Cerebellar cortex (tissue), 1 donor: ENCODE measurements around the gene MAGI3.

Experiments
- DNase-seq: peaks from one replicate; pipeline ENCODE4 v3.0.0-alpha.2; 2015; ENCODE audit warnings: low spot score

MAGI3 gene

DNA sequence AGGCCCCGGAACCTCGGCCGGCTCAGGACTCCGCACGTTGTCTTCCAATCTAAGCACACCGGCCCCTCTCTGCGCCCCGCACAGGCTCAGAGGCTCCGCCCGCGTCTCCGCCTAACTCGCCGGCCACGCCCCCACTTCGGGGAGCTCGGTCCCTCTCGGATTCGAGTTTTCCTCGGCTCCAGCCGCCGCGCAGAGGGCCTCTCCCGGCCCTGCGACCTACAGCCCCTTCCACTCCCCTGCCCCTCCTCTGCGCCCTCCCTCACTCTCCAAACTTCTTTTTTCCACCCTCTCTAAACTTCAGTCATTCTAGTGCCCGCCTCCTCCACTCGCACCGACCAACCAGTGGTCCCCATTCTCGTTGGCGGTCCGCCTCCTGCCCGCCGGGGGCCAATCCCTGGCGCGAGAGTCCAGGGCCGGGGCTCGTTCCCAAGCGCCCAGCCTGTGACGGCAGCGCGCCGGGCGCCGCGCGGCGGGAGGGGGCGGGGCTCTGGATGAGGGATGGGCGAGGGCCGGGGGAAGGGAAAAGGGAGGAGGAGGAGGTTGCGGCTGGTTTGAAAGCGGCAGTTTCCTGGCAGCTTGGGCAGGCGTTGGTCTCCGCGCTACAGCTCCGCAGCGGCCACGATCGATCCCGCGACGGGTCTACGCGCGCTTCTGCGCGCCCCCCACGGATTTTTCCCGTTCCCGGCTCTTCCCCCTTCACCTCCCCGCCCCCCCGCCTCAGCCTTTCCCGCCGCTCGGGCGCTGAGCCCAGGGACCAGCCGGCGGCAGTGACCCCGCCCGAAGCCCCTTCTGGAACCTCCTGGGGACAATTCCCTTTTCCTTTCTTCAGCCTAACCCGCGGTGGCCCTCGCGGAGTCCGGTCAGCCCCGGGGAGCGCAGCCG lies at the start of gene MAGI3:
TSS of gene MAGI3 (plus strand) at position 563 of the 882 bp plus-strand sequence. CDS start 519 bp downstream, outside the sequence.
- DNase-seq = peak; percentile 97

- DNase-seq = no peak
These were observed 36.7 kb upstream of the MAGI3 start for GRCh38 chr1:113353580-113353979.

GRCh38 chr1:113363935-113364334 lies 26.4 kb upstream of the MAGI3 start:
- no peak for DNase-seq

- DNase-seq = no peak
These were observed 21.3 kb upstream of the MAGI3 start for GRCh38 chr1:113369040-113369439.

DNA sequence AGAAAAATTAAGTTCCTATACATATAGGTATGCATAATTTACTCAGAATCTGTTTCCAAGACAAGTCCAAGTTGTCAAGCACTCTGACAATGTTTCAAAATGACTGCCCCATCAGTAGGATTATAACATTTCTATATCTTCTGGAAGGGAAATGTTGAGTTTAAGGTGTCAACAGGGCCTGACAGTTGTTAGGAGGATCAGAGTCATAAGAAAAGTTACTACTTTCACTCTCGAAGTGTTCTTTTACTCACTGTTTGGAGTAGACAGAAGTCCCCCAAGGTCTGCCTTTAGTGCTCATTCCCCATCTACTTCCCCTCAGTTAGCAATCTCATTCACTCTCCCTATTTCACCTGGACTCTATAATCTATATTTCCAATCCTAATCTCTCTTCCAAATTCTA lies 20.6 kb upstream of the MAGI3 start:
- DNase-seq = no peak

- DNase-seq = no peak
These were observed 19.4 kb upstream of the MAGI3 start for GRCh38 chr1:113370868-113371267.

GRCh38 chr1:113372546-113372945 lies 17.8 kb upstream of the MAGI3 start:
- DNase-seq = no peak

DNA sequence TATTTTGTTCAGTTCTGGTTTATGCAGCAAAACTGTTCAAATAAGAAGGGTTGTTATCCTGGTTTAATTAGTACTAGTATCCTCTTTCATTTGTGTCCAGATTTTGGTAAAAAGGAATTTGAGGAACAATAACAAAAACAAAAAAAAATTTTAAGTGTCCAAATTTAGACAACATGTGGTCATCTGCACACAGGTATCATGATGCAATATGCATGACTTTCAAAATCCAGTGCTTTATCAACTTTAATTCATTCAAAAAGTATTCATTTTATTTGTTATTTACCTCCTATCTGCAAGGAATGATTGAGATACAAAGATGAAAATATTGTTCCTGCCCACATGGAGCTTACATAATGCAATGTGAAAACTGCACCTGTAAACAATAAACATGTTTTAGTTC lies 16.7 kb upstream of the MAGI3 start:
- no peak for DNase-seq

DNA sequence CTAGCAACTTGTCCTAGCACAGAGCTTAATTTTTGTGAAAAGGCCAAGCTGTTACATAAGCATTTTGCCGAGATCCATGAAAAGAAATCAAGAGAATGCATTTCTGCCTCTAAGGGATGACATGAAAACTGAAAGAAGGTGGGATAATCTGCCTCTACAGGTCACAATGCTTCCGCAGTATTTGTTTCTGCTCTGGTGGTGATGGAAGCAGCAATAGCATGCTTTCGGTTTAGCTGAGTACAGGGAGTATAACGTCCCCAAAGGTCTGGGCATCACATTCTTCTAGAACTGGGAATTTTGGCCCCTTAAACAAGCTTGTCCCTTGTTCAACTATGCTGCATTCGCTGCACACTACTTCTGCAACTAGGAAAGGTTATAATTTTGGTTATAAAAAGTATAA lies 14.4 kb upstream of the MAGI3 start:
- DNase-seq = no peak

DNA sequence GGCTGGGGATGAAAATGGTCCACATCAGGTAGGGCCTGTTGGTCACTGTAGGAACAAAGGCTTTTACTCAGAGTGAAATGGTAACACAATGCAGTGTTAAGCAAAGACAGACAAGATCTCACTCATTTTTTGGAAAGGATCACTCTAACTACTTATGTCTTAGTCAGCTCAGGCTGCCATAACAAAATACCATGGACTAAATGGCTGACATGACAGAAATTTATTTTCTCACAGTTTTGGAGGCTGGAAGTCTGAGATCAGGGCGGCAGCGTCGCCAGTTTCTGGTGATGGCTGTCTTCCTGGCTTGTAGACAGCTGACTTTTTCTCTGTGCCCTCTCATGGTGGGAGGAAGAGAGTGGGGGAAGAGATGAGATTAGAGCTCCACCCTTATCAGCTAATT lies 10.2 kb upstream of the MAGI3 start:
- DNase-seq = no peak

DNA sequence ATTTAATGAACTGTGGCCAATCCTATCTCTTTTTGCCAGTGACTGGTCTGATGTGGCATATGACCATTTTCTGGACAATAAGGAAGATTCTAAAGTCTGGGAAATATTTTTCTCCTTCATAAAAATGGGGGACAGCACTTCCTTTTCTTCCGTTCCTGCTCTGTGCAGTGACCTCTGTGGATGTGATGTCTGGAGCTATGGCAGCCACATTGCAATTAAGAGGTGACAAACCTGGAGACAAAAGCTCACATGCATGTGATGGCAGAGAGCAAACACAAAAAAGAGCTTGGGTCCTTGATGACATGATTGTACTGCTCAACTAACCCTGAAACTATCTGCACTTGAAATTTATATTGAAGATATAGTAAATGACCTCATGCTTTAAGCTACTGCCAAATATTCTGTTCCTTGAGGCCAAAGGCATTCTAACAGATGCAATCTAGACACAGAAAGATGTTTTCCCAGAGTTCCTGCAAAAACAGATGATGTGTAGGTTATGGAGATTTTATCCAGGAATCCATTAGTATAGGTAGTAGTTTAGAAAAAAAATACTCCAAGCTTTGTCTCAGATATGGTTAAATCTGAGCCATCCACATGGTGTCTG lies 2.2 kb upstream of the MAGI3 start:
- DNase-seq = no peak

DNA sequence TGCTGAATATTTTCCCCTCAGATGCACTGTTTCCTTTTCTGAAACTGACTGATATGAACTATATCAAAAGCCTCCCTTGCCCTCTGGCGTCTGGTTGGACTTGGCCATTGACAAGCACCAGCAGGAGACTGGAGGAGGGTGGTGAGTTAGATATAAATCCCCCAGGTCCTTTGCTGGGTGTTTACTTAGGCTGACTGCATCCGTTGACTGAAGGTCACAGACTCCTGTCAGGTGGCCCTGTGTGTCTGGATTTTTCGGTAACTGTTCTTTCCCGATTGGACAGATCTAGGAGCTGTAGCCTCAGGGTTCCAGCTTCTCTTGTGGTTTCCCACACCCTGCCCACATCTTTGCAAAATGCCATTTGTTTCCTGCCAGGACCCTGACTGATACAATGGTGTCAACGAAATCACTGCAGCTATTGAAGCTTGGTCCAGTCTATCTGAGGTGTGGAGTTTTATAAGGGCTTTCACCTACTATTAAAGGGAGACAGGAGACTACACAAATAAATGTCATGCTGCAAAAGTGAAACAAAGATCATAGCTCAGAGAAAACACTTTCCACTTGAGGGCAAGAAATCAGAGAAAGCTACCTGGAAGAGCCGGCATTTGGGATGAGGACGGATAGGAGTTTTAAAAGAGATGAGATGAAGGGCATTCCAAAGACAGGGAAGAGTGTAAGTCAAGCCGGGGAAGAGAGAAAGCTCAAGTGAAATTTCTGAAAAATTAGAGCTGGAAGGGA lies 1.5 kb upstream of the MAGI3 start:
- no peak for DNase-seq

GRCh38 chr1:113389359-113389952 lies 859 bp upstream of the MAGI3 start:
- peak; percentile 23 for DNase-seq

GRCh38 chr1:113390871-113391648 lies 745 bp downstream of the MAGI3 start:
- DNase-seq = peak; percentile 32

DNA sequence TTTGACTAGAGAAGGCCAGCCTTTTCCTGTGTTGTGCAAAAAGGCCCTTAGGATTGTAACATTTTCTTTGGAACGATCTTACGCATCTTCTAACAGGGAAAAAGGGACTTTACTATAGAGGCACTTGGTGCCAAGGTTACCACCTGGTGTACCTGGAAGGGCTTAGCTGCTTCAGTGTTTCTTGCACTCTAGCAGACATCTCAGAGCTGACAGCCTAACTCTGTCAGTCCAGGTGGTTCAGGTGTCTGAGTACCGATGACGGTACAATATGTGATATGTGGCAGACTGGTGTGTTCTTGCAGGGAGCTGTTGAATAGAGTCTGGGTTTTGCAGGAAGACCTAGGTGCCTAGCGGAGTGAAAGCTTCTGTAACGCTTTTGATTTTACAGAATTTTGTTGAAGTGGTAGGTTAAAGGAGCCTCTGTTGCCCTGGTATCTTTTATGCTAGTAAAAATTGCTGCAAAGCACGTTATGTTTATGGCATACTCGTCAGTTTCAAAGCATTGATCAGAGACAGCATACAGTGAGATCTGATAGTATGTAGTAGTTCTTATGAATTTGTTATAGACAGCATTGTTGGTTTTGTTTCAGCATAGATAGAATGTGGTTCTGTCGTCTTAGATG lies 1.4 kb downstream of the MAGI3 start:
- peak; percentile 75 for DNase-seq

DNA sequence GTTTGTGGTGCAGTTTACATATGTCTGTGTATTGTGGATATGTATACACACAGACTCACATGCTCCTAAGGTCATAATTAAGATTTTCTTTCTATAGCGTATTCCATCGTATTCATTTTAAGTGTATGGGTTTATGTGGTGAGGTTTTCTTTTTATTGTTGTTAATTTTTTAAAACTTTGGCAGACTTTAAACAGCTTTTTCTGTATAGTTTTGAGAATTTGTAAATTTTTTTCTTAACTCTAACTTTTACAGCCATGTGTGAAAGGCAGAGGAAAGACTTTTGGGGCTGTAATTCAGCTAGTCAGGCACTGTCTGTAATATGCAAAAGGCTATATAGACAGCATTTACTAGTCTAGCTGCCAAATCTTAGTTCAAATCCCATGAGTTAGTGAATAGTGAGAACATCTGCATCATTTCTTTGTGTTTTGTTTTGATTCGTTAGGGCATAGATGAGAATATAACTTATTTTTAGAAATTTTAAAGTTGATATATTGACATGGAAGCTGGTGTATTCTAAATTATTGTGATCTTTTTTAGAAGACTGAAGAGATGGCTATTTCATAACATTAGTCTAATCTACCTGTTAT lies 2.3 kb downstream of the MAGI3 start:
- no peak for DNase-seq

- no peak for DNase-seq
These were observed 3.9 kb downstream of the MAGI3 start for GRCh38 chr1:113394043-113394862.

GRCh38 chr1:113394863-113395259 lies 4.5 kb downstream of the MAGI3 start:
- DNase-seq = no peak

DNA sequence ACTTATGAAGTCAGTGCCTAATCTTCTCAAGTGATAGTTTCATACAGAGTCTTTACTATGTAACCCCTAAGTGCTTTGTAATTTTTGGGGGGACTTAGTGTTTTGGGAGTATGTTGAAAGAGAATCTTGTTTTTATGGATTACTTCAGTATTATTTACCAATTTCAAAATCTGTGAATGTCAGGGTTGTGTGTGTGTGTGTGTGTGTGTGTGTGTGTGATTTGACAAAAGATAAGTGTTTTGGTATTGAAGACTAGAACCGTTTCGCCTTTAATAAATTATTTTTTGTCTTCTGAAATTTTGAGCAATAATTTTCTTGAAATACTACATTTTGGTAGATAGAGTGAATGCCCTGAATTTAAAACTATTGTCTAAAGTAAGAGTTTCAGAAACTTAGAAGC lies 5.8 kb downstream of the MAGI3 start:
- DNase-seq = no peak

- no peak for DNase-seq
These were observed 6.3 kb downstream of the MAGI3 start for GRCh38 chr1:113396585-113396984.
